ENCODE measurements around the gene TAX1BP3. TPM values are rescaled to one million over a fixed set of nuclear protein-coding genes. Genes with fewer than 3 reads are reported as not detected.
A peak's percentile ranks its signal among the peaks of the same experiment; 100 is the strongest.

The TAX1BP3 gene
- total and polyA plus RNA-seq, 2 of the 13 experiments (the other 11 are each of a cell fraction or from before 2014, with no cell fraction given): 16.7 to 45.1 TPM

DNA sequence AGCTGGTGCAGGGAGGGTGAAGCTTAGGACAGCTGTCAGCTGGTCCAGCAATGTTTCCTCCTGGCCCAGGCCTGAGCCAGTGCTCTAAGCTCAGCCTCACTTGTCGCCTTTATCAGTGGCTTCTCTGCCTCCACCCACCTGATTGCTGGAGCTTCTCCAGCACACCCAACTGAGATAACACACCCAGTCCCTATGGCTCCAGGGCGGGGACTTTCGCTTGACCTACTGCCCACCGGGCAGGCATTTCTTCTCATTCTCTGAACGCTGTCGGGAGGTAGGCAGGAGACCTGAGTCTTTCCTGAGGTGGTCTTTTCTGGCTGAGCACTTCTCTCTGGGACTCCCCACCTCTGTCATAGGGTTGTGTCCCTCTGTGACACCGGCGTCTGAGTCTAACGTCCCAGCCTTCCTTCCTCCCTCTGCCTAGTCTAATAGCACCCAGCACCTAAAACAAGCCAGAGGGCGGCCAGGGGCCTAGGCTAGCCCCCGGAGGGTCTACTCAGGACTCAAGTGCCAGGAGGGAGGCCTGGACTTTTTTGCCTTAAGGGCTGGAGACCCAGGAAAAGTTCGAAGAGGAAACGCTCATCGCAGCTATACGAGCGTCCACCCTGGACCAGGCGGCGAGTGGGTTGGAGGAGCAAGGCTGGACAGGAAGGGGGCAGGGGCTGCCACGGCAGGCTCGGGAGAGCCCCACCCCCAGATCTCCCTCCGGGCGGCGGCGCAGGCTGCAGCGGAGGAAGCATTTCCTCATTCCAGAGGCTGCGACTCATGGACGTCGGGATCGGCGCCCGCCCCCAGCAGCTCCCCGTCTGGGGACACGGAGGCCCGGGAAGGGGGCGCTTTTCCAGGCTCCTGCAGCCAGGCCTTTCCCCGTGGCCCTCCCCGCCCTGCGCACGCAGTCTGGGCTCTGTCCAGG lies 756 bp downstream of the TAX1BP3 start (continued):
- TF ChIP-seq, protein P1, sequence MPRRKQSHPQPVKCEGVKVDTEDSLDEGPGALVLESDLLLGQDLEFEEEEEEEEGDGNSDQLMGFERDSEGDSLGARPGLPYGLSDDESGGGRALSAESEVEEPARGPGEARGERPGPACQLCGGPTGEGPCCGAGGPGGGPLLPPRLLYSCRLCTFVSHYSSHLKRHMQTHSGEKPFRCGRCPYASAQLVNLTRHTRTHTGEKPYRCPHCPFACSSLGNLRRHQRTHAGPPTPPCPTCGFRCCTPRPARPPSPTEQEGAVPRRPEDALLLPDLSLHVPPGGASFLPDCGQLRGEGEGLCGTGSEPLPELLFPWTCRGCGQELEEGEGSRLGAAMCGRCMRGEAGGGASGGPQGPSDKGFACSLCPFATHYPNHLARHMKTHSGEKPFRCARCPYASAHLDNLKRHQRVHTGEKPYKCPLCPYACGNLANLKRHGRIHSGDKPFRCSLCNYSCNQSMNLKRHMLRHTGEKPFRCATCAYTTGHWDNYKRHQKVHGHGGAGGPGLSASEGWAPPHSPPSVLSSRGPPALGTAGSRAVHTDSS (CRISPR knock-in tag; conservative IDR thresholded peaks at IDR 0.05): no peak
- peak; percentile 66; the same call in 1 of the 2 replicates for TF ChIP-seq ZSCAN22 (CRISPR knock-in tag; IDR thresholded peaks at IDR 0.05)
- peak; percentile 68; the same call in 1 of the 2 replicates for TF ChIP-seq ZNF253 (CRISPR knock-in tag; IDR thresholded peaks at IDR 0.05; ENCODE audit: borderline replicate concordance)
- peak; percentile 84; the same call in 1 of the 2 replicates for TF ChIP-seq SIN3A (IDR thresholded peaks at IDR 0.05; ENCODE audit: borderline replicate concordance, low read depth, low read length)
- TF ChIP-seq FOXC1 (CRISPR knock-in tag; IDR thresholded peaks at IDR 0.05; ENCODE audit: borderline replicate concordance): no peak
- TF ChIP-seq SNAPC5 (CRISPR knock-in tag; IDR thresholded peaks at IDR 0.05; ENCODE audit: borderline replicate concordance): 0 out of 2 replicates have a peak, but pooled peaks have one; percentile 34
- TF ChIP-seq HDAC6 (IDR thresholded peaks at IDR 0.05; ENCODE audit: low read depth, low read length): no peak
- peak; percentile 84 for TF ChIP-seq UBTF (CRISPR knock-in tag; IDR thresholded peaks at IDR 0.05)
- TF ChIP-seq ZNF776 (CRISPR knock-in tag; IDR thresholded peaks at IDR 0.05): peak; percentile 57
- no peak for TF ChIP-seq ZXDC (CRISPR knock-in tag; IDR thresholded peaks at IDR 0.05)
- TF ChIP-seq GMEB2 (CRISPR knock-in tag; IDR thresholded peaks at IDR 0.05; ENCODE audit: low read depth): no peak
- TF ChIP-seq THAP11 (CRISPR knock-in tag; IDR thresholded peaks at IDR 0.05): no peak
- no peak for TF ChIP-seq SMARCE1 (IDR thresholded peaks at IDR 0.05; ENCODE audit: borderline replicate concordance)
- peak; percentile 70 for TF ChIP-seq ZNF33B (CRISPR knock-in tag; IDR thresholded peaks at IDR 0.05)
- TF ChIP-seq KLF13 (CRISPR knock-in tag; IDR thresholded peaks at IDR 0.05): no peak
- TF ChIP-seq ZFP90 (CRISPR knock-in tag; IDR thresholded peaks at IDR 0.05; ENCODE audit: borderline replicate concordance): no peak
- TF ChIP-seq THAP8 (CRISPR knock-in tag; IDR thresholded peaks at IDR 0.05; ENCODE audit: borderline replicate concordance): no peak
- no peak for TF ChIP-seq HHEX (CRISPR knock-in tag; IDR thresholded peaks at IDR 0.05)
- TF ChIP-seq YEATS4 (CRISPR knock-in tag; IDR thresholded peaks at IDR 0.05; ENCODE audit: borderline replicate concordance): no peak; the same call in 1 of the 2 replicates
